ENCODE data around the gene PWWP2A. TPM values are rescaled to one million over a fixed set of nuclear protein-coding genes. Genes with fewer than 3 reads are reported as not detected.

The PWWP2A gene
- total RNA-seq, 1 experiment from 2014 or later, result 22.6 TPM

DNA sequence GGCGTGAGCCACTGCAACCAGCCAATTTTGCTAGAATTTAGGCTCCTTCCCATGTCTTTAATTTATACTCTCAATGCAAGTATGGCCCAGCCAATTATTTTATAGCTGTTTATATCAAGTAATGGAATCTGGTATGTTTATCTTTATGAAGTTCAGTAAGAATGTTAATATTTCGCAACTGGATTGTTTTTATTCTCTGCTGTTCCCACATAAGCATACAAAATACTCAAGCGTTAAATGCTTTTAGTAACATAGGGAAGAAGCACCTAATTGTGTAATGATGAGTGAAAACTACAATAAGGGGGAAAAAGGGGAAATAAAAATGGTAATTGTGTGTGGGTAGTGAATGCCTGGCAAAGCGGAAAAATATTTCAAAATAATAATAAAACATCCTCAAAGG, 21.3 kb downstream of the PWWP2A start:
- Histone ChIP-seq H3K36me3 (ENCODE audit: control insufficient read depth, insufficient read depth, low read length) (peaks cover 10% of the 10 kb centered on the region), H3K4me1 (ENCODE audit: control insufficient read depth, insufficient read depth, low read length) (no peaks in the 10 kb centered on the region), H3K9me3 (ENCODE audit: control insufficient read depth, insufficient read depth, low read depth, low read length) (no peaks in the 10 kb centered on the region), H3K27ac (ENCODE audit: low read length) (no peak overlapping the region), H3K27me3 (ENCODE audit: control insufficient read depth, insufficient read depth, low read length) (no peaks in the 10 kb centered on the region), H3K4me3 (ENCODE audit: low read depth in 2 of 2, low read length in 2 of 2) (no peak overlapping the region)
- in situ Hi-C loops (cut with HindIII; ENCODE audit: low pct_unique_long_range_greater_than_20kb, low sequenced_read_pairs), result no loop called here
- ATAC-seq (no peak), DNase-seq (ENCODE audit: low read depth, low spot score) (no peak)
- BruUV-seq (replicated peaks), result TSS peak; percentile 34
- POLR2A ChIA-PET, result no interaction called here
- intact Hi-C loops (cut with micrococcal nuclease; ENCODE audit: unreplicated experiment), result no loop called here
- TF ChIP-seq, protein P1, sequence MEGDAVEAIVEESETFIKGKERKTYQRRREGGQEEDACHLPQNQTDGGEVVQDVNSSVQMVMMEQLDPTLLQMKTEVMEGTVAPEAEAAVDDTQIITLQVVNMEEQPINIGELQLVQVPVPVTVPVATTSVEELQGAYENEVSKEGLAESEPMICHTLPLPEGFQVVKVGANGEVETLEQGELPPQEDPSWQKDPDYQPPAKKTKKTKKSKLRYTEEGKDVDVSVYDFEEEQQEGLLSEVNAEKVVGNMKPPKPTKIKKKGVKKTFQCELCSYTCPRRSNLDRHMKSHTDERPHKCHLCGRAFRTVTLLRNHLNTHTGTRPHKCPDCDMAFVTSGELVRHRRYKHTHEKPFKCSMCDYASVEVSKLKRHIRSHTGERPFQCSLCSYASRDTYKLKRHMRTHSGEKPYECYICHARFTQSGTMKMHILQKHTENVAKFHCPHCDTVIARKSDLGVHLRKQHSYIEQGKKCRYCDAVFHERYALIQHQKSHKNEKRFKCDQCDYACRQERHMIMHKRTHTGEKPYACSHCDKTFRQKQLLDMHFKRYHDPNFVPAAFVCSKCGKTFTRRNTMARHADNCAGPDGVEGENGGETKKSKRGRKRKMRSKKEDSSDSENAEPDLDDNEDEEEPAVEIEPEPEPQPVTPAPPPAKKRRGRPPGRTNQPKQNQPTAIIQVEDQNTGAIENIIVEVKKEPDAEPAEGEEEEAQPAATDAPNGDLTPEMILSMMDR (IDR thresholded peaks at IDR 0.05), result no peak
- TF ChIP-seq, protein P2, sequence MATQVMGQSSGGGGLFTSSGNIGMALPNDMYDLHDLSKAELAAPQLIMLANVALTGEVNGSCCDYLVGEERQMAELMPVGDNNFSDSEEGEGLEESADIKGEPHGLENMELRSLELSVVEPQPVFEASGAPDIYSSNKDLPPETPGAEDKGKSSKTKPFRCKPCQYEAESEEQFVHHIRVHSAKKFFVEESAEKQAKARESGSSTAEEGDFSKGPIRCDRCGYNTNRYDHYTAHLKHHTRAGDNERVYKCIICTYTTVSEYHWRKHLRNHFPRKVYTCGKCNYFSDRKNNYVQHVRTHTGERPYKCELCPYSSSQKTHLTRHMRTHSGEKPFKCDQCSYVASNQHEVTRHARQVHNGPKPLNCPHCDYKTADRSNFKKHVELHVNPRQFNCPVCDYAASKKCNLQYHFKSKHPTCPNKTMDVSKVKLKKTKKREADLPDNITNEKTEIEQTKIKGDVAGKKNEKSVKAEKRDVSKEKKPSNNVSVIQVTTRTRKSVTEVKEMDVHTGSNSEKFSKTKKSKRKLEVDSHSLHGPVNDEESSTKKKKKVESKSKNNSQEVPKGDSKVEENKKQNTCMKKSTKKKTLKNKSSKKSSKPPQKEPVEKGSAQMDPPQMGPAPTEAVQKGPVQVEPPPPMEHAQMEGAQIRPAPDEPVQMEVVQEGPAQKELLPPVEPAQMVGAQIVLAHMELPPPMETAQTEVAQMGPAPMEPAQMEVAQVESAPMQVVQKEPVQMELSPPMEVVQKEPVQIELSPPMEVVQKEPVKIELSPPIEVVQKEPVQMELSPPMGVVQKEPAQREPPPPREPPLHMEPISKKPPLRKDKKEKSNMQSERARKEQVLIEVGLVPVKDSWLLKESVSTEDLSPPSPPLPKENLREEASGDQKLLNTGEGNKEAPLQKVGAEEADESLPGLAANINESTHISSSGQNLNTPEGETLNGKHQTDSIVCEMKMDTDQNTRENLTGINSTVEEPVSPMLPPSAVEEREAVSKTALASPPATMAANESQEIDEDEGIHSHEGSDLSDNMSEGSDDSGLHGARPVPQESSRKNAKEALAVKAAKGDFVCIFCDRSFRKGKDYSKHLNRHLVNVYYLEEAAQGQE (IDR thresholded peaks at IDR 0.05; ENCODE audit: insufficient read depth in 1 of 2, low read depth in 2 of 2, low read length in 1 of 2), result no peak
- TF ChIP-seq TCF7L2 (IDR thresholded peaks at IDR 0.05; ENCODE audit: low read depth, low read length), result no peak
- no peak for TF ChIP-seq POLR2AphosphoS5 (IDR thresholded peaks at IDR 0.05; ENCODE audit: low read depth, low read length)
- TF ChIP-seq SIN3A (IDR thresholded peaks at IDR 0.05; ENCODE audit: borderline replicate concordance, insufficient read depth, low read depth, low read length), result no peak
- CTCF ChIA-PET, result no interaction called here

DNA sequence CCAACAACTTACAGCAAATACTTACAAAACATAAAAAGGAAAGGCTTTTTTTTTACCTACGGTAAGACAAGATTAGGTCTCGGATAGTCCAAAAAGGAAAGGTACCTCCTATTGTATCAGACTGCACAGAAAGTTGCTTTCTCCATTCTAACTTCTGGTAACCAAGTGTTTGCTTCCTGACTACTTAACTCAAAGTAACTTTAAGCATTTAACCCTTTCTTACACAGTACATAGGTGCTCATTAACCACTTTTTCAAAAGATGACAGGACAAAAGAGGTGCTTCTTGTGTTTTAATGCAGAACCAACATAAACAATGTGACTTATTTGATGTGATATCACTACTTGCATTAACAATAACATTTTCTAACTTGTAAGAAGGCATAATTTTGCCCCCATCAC, 23.1 kb downstream of the PWWP2A start:
- Histone ChIP-seq H3K27me3 (ENCODE audit: control insufficient read depth, insufficient read depth, low read length) (no peaks in the 10 kb centered on the region), H3K36me3 (ENCODE audit: control insufficient read depth, insufficient read depth, low read length) (peaks cover 17% of the 10 kb centered on the region), H3K9me3 (ENCODE audit: control insufficient read depth, insufficient read depth, low read depth, low read length) (no peaks in the 10 kb centered on the region), H3K27ac (ENCODE audit: low read length) (no peak overlapping the region), H3K4me3 (ENCODE audit: low read depth in 2 of 2, low read length in 2 of 2) (no peak overlapping the region), H3K4me1 (ENCODE audit: control insufficient read depth, insufficient read depth, low read length) (no peaks in the 10 kb centered on the region)
- no TSS peak for BruUV-seq (replicated peaks)
- ChIA-PET POLR2A (interaction anchor here (0.7 kb wide), 1 partner anchor 297 kb away, joined by 7 read pairs; no protein-coding TSS in a partner anchor), CTCF (interaction anchor here (0.9 kb wide), 1 partner anchor 15 kb away, joined by 10 read pairs; no protein-coding TSS in a partner anchor)
- in situ Hi-C loops (cut with HindIII; ENCODE audit: low pct_unique_long_range_greater_than_20kb, low sequenced_read_pairs) (no loop called here), intact Hi-C loops (cut with micrococcal nuclease; ENCODE audit: unreplicated experiment) (no loop called here)
- no peak for ATAC-seq
- TF ChIP-seq TCF7L2 (IDR thresholded peaks at IDR 0.05; ENCODE audit: low read depth, low read length) (no peak), POLR2AphosphoS5 (IDR thresholded peaks at IDR 0.05; ENCODE audit: low read depth, low read length) (no peak), SIN3A (IDR thresholded peaks at IDR 0.05; ENCODE audit: borderline replicate concordance, insufficient read depth, low read depth, low read length) (no peak)
- TF ChIP-seq, protein P1 (IDR thresholded peaks at IDR 0.05), result no peak
- TF ChIP-seq, protein P2 (IDR thresholded peaks at IDR 0.05; ENCODE audit: insufficient read depth in 1 of 2, low read depth in 2 of 2, low read length in 1 of 2), result no peak
- DNase-seq (ENCODE audit: low read depth, low spot score), result no peak
